ENCODE data around the gene CLIP2.
"Not testable (repeated sequence)": the region's sequence is repeated elsewhere in the genome, so short reads cannot be mapped to it uniquely, and the experiment has no call there.

The CLIP2 gene

GRCh38 chr7:74289018-74289658 is at the start of gene CLIP2:
TSS of gene CLIP2 (plus strand) at chr7:74289407. CDS start at chr7:74317547, 28,140 bp downstream.
- peak within 1 kb of the TSS; percentile 69 for H3K4me3 Mint-ChIP-seq
- H3K36me3 Mint-ChIP-seq: peaks cover 7% of the 10 kb centered on the region
- peak; percentile 88 for ATAC-seq
- peaks cover 38% of the 10 kb centered on the region for H3K4me1 Mint-ChIP-seq
- peak; percentile 57 to 81 for DNase-seq (ENCODE audit: low spot score in 2 of 2)
- H3K9me3 Mint-ChIP-seq: no peaks in the 10 kb centered on the region
- peak within 1 kb of the TSS; percentile 58 for H3K27ac Mint-ChIP-seq

GRCh38 chr7:74240482-74240881 is 48.7 kb upstream of the CLIP2 start:
- Mint-ChIP-seq H3K36me3 (peaks cover 100% of the 10 kb centered on the region), H3K9me3 (no peaks in the 10 kb centered on the region), H3K4me3 (no peak overlapping the region), H3K27ac (no peak overlapping the region), H3K4me1 (peaks cover 13% of the 10 kb centered on the region)
- DNase-seq (ENCODE audit: low spot score in 2 of 2): no peak
- no peak for ATAC-seq

- DNase-seq (ENCODE audit: low spot score in 2 of 2): no peak
- Mint-ChIP-seq H3K4me1 (peaks cover 10% of the 10 kb centered on the region), H3K27ac (no peak overlapping the region), H3K4me3 (no peak overlapping the region), H3K36me3 (peaks cover 100% of the 10 kb centered on the region), H3K9me3 (no peaks in the 10 kb centered on the region)
- no peak for ATAC-seq
These were observed 47.1 kb upstream of the CLIP2 start for GRCh38 chr7:74242122-74242443.

- no peak overlapping the region for H3K4me3 Mint-ChIP-seq
- H3K9me3 Mint-ChIP-seq: no peaks in the 10 kb centered on the region
- no peak for ATAC-seq
- H3K4me1 Mint-ChIP-seq: peaks cover 14% of the 10 kb centered on the region
- peaks cover 100% of the 10 kb centered on the region for H3K36me3 Mint-ChIP-seq
- H3K27ac Mint-ChIP-seq: no peak overlapping the region
- no peak for DNase-seq (ENCODE audit: low spot score in 2 of 2)
These were observed 42.7 kb upstream of the CLIP2 start for GRCh38 chr7:74246497-74246896.

GRCh38 chr7:74248156-74248555 is 41.1 kb upstream of the CLIP2 start:
- ATAC-seq: no peak
- peaks cover 100% of the 10 kb centered on the region for H3K36me3 Mint-ChIP-seq
- no peaks in the 10 kb centered on the region for H3K9me3 Mint-ChIP-seq
- H3K4me3 Mint-ChIP-seq: no peak overlapping the region
- no peak for DNase-seq (ENCODE audit: low spot score in 2 of 2)
- peaks cover 17% of the 10 kb centered on the region for H3K4me1 Mint-ChIP-seq
- H3K27ac Mint-ChIP-seq: no peak overlapping the region

- ATAC-seq; H3K27ac Mint-ChIP-seq; H3K4me3 Mint-ChIP-seq; H3K9me3 Mint-ChIP-seq; DNase-seq (ENCODE audit: low spot score in 2 of 2): not testable (repeated sequence)
- Mint-ChIP-seq H3K4me1 (peaks cover 17% of the 10 kb centered on the region), H3K36me3 (peaks cover 99% of the 10 kb centered on the region)
These were observed 40.1 kb upstream of the CLIP2 start for GRCh38 chr7:74249058-74249457.

- DNase-seq (ENCODE audit: low spot score in 2 of 2): no peak
- H3K4me3 Mint-ChIP-seq: peak overlapping the region; percentile 94
- peak overlapping the region; percentile 98 for H3K27ac Mint-ChIP-seq
- H3K9me3 Mint-ChIP-seq: no peaks in the 10 kb centered on the region
- H3K36me3 Mint-ChIP-seq: peaks cover 68% of the 10 kb centered on the region
- H3K4me1 Mint-ChIP-seq: peaks cover 32% of the 10 kb centered on the region
- no peak for ATAC-seq
These were observed 36.3 kb upstream of the CLIP2 start for GRCh38 chr7:74252893-74253292.

- DNase-seq (ENCODE audit: low spot score in 2 of 2) (no peak), ATAC-seq (no peak)
- Mint-ChIP-seq H3K9me3 (no peaks in the 10 kb centered on the region), H3K4me3 (peak overlapping the region; percentile 94), H3K36me3 (peaks cover 63% of the 10 kb centered on the region), H3K27ac (peak overlapping the region; percentile 98), H3K4me1 (peaks cover 32% of the 10 kb centered on the region)
These were observed 35.9 kb upstream of the CLIP2 start for GRCh38 chr7:74253331-74253730.

- no peak for DNase-seq (ENCODE audit: low spot score in 2 of 2)
- Mint-ChIP-seq H3K9me3 (no peaks in the 10 kb centered on the region), H3K4me1 (peaks cover 32% of the 10 kb centered on the region), H3K27ac (peak overlapping the region; percentile 98), H3K36me3 (peaks cover 59% of the 10 kb centered on the region), H3K4me3 (peak overlapping the region; percentile 94)
- peak; percentile 12 for ATAC-seq
These were observed 35.4 kb upstream of the CLIP2 start for GRCh38 chr7:74253835-74254128.

- DNase-seq (ENCODE audit: low spot score in 2 of 2) (peak; percentile 100), ATAC-seq (peak; percentile 99)
- peaks cover 32% of the 10 kb centered on the region for H3K4me1 Mint-ChIP-seq
- H3K9me3 Mint-ChIP-seq: no peaks in the 10 kb centered on the region
- H3K4me3 Mint-ChIP-seq: peak within 1 kb of the TSS; percentile 94
- H3K27ac Mint-ChIP-seq: peak within 1 kb of the TSS; percentile 98
- H3K36me3 Mint-ChIP-seq: peaks cover 54% of the 10 kb centered on the region
These were observed 34.9 kb upstream of the CLIP2 start, which contains the start of gene RFC2 for GRCh38 chr7:74254129-74254857. TSS of gene RFC2 (minus strand) at chr7:74254399. CDS start at chr7:74254383, 16 bp downstream.

- ATAC-seq: no peak
- peaks cover 47% of the 10 kb centered on the region for H3K36me3 Mint-ChIP-seq
- peaks cover 32% of the 10 kb centered on the region for H3K4me1 Mint-ChIP-seq
- peak in 1 of 2 donors; percentile 52 for DNase-seq (ENCODE audit: low spot score in 2 of 2)
- H3K4me3 Mint-ChIP-seq: peak overlapping the region; percentile 94
- peak overlapping the region; percentile 98 for H3K27ac Mint-ChIP-seq
- no peaks in the 10 kb centered on the region for H3K9me3 Mint-ChIP-seq
These were observed 34.3 kb upstream of the CLIP2 start for GRCh38 chr7:74254858-74255379.

- not testable (repeated sequence) for ATAC-seq; H3K9me3 Mint-ChIP-seq; H3K27ac Mint-ChIP-seq; DNase-seq (ENCODE audit: low spot score in 2 of 2)
- peak overlapping the region; percentile 94 for H3K4me3 Mint-ChIP-seq
- H3K4me1 Mint-ChIP-seq: peaks cover 28% of the 10 kb centered on the region
- H3K36me3 Mint-ChIP-seq: peaks cover 42% of the 10 kb centered on the region
These were observed 33.7 kb upstream of the CLIP2 start for GRCh38 chr7:74255461-74255860.

- no peak overlapping the region for H3K27ac Mint-ChIP-seq
- no peak for DNase-seq (ENCODE audit: low spot score in 2 of 2)
- peaks cover 20% of the 10 kb centered on the region for H3K4me1 Mint-ChIP-seq
- no peaks in the 10 kb centered on the region for H3K9me3 Mint-ChIP-seq
- H3K4me3 Mint-ChIP-seq: peak overlapping the region; percentile 94
- peaks cover 29% of the 10 kb centered on the region for H3K36me3 Mint-ChIP-seq
- ATAC-seq: no peak
These were observed 32.5 kb upstream of the CLIP2 start for GRCh38 chr7:74256491-74257408.

GRCh38 chr7:74258639-74259038 is 30.6 kb upstream of the CLIP2 start:
- DNase-seq (ENCODE audit: low spot score in 2 of 2) (no peak), ATAC-seq (no peak)
- Mint-ChIP-seq H3K9me3 (no peaks in the 10 kb centered on the region), H3K36me3 (peaks cover 11% of the 10 kb centered on the region), H3K4me1 (peaks cover 15% of the 10 kb centered on the region), H3K27ac (no peak overlapping the region), H3K4me3 (no peak overlapping the region)

Data from stimulated activated effector memory CD8-positive, alpha-beta T cell treated with anti-CD3 and anti-CD28 coated beads, Interleukin-12 subunit alpha, Interleukin-12 subunit beta, amount 100 ng/mL, for 72 hours (primary cell).